Measurements from ENCODE around the gene HHLA2.

- TF ChIP-seq, protein P1, sequence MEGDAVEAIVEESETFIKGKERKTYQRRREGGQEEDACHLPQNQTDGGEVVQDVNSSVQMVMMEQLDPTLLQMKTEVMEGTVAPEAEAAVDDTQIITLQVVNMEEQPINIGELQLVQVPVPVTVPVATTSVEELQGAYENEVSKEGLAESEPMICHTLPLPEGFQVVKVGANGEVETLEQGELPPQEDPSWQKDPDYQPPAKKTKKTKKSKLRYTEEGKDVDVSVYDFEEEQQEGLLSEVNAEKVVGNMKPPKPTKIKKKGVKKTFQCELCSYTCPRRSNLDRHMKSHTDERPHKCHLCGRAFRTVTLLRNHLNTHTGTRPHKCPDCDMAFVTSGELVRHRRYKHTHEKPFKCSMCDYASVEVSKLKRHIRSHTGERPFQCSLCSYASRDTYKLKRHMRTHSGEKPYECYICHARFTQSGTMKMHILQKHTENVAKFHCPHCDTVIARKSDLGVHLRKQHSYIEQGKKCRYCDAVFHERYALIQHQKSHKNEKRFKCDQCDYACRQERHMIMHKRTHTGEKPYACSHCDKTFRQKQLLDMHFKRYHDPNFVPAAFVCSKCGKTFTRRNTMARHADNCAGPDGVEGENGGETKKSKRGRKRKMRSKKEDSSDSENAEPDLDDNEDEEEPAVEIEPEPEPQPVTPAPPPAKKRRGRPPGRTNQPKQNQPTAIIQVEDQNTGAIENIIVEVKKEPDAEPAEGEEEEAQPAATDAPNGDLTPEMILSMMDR (IDR thresholded peaks at IDR 0.05) = no peak
- TF ChIP-seq TEAD1 (CRISPR knock-in tag; IDR thresholded peaks at IDR 0.05) (no peak), NR3C1 (CRISPR knock-in tag; conservative IDR thresholded peaks at IDR 0.05; ENCODE audit: low read depth) (no peak), JUN (CRISPR knock-in tag; IDR thresholded peaks at IDR 0.05) (no peak), CREB1 (CRISPR knock-in tag; IDR thresholded peaks at IDR 0.05) (no peak), ZNF138 (CRISPR knock-in tag; conservative IDR thresholded peaks at IDR 0.05) (no peak), FOXJ3 (CRISPR knock-in tag; IDR thresholded peaks at IDR 0.05; ENCODE audit: borderline replicate concordance) (no peak), ZNF423 (CRISPR knock-in tag; IDR thresholded peaks at IDR 0.05) (no peak), GRHL2 (CRISPR knock-in tag; IDR thresholded peaks at IDR 0.05; ENCODE audit: insufficient replicate concordance, severe bottlenecking) (no peak), MLX (CRISPR knock-in tag; IDR thresholded peaks at IDR 0.05) (no peak), TCF7 (CRISPR knock-in tag; IDR thresholded peaks at IDR 0.05; ENCODE audit: low read depth) (no peak)
- TF ChIP-seq, protein P2, sequence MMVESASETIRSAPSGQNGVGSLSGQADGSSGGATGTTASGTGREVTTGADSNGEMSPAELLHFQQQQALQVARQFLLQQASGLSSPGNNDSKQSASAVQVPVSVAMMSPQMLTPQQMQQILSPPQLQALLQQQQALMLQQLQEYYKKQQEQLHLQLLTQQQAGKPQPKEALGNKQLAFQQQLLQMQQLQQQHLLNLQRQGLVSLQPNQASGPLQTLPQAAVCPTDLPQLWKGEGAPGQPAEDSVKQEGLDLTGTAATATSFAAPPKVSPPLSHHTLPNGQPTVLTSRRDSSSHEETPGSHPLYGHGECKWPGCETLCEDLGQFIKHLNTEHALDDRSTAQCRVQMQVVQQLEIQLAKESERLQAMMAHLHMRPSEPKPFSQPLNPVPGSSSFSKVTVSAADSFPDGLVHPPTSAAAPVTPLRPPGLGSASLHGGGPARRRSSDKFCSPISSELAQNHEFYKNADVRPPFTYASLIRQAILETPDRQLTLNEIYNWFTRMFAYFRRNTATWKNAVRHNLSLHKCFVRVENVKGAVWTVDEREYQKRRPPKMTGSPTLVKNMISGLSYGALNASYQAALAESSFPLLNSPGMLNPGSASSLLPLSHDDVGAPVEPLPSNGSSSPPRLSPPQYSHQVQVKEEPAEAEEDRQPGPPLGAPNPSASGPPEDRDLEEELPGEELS (CRISPR knock-in tag; IDR thresholded peaks at IDR 0.05) = no peak
Observed at GRCh38 chr3:108383306-108383705, 87.0 kb downstream of the HHLA2 start.

Data from WTC11 (cell line).